Heart left ventricle (tissue), 13 donors: ENCODE data around the gene MARCHF10.

Experiments used
- POLR2A ChIP-seq, 2 donors: fragments of 450-650 bp; IDR thresholded peaks; one replicate each; pipeline ENCODE4 v1.6.1; 2017; ENCODE audit warnings: antibody characterized with exemption in 2 of 2, mild to moderate bottlenecking in 2 of 2, moderate library complexity in 2 of 2
- TF ChIP-seq, protein P1 (sequence below), 12 donors: fragments of 200-600 bp; sonication (generic) in 4 of 12; IDR thresholded peaks; one replicate each; pipeline versions ENCODE4 v1.5.0 to v1.8.0; 2018 to 2022; ENCODE audit warnings: antibody characterized with exemption in 12 of 12, mild to moderate bottlenecking in 5 of 12
- donor health status: ischemic (EF 13 %, LVEDD 7.1; RV severe dilation, severe dysfunction).
- donor health status: DM: no; HTN: yes; CAD: no.
- donor health status: DM: no; HTN: no; CAD: no.
- donor health status: ischemic (EF 25% LVEDD 6.9; RV normal size, moderate dysfunction).
- donor health status: ischemic (EF 25% LVEDD 5.7; RV mildly dilated, moderate dysfunction).
- donor health status: ischemic (EF 35%, LVEDD 5.7; RV mildly dilated, moderate dysfunction).
- donor health status: nonischemic (EF 11% LVEDD 7.7; RV severe dilation, severe dysfunction).
- donor health status: DM: yes; HTN: yes; CAD: no.
- donor health status: PGD.
- donor health status: ischemic (EF 29% LVEDD 5.4; RV normal size, mild dysfunction).
- donor health status: nonischemic (EF 23%, LVEDD 6.1; RV moderate dilation, normal function).

DNA sequence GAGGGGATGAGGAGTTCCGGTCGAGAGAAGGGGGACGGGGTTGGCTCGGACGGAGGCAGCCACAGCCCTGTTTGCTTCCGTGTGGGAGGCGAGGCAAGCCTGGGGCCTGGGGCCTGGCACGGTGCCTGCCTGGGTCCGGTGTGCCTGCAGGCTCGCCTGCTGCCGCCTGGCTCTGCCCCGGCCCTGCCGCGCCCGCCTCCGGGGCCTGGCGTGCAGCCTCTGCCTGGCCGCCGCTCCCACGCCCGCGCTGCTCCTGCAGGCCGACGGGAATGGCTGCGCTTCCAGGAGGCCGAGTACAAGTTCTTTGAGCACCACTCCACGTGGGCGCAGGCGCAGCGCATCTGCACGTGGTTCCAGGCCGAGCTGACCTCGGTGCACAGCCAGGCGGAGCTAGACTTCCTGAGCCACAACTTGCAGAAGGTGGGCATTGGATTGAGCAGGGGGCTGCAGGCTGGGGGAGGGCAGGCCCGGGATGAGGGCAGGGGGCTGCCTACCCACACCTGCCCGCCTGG, 127.5 kb downstream of the MARCHF10 start:
- TF ChIP-seq POLR2A (IDR thresholded peaks at IDR 0.05) = no peak
- TF ChIP-seq, protein P1, sequence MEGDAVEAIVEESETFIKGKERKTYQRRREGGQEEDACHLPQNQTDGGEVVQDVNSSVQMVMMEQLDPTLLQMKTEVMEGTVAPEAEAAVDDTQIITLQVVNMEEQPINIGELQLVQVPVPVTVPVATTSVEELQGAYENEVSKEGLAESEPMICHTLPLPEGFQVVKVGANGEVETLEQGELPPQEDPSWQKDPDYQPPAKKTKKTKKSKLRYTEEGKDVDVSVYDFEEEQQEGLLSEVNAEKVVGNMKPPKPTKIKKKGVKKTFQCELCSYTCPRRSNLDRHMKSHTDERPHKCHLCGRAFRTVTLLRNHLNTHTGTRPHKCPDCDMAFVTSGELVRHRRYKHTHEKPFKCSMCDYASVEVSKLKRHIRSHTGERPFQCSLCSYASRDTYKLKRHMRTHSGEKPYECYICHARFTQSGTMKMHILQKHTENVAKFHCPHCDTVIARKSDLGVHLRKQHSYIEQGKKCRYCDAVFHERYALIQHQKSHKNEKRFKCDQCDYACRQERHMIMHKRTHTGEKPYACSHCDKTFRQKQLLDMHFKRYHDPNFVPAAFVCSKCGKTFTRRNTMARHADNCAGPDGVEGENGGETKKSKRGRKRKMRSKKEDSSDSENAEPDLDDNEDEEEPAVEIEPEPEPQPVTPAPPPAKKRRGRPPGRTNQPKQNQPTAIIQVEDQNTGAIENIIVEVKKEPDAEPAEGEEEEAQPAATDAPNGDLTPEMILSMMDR (IDR thresholded peaks at IDR 0.05) = no peak
